Dermis blood vessel endothelial cell (primary cell): ENCODE results near the gene FXYD5. TPM values are rescaled to one million over a fixed set of nuclear protein-coding genes. Genes with fewer than 3 reads are reported as not detected.
A peak's percentile ranks its signal among the peaks of the same experiment; 100 is the strongest.
"Not testable (repeated sequence)": the region's sequence is repeated elsewhere in the genome, so short reads cannot be mapped to it uniquely, and the experiment has no call there.

ENCODE experiments used
- DNase-seq: peaks from one replicate; pipeline ENCODE4 v3.0.0; 2010
- total RNA-seq: library from RNA; depleted of rRNA; stranded (reverse); fragments of >200 nt; gene quantifications from 2 replicates; pipeline ENCODE4 v1.2.3, GENCODE V29; 2014

FXYD5 gene
- total RNA-seq, 1 donor from 2014 or later: 17.2 TPM

DNA sequence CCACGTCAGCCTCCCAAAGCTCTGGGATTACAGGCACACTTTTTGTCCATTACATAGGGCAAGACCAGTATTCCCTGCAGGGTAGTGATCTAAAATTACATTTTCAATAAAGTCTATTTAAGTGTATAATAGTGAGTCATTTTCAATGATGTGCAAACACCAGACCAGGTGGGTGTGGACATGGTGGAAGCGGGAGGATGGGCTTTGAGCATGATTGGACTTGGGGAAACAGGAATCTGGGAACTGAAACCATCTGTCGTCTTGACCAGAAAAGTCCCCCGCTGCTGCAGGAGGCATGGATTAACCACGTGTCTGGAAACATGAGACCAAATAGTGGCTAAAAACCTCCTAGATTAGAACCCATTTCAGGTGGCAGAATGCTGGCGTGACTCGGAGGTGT lies 34.0 kb upstream of the FXYD5 start:
- no peak for DNase-seq

DNA sequence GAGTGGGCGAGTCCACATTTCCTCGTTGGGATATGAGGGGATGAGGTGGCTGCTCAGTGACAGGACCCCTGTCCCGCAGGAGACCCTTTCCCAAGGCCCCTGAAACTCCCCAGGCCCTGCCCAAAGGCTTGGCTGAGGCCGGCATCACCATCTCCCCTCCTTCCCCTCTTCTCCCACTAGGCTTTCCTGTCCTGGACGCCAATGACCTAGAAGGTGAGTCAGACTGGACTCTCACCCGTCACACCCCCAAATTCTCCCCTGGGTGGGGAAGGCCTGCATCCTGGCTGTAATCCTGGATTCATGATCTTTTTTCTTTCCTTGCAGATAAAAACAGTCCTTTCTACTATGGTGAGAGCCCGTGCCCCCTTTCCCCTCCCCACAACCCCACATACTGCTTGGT lies 33.6 kb upstream of the FXYD5 start:
- DNase-seq: no peak

DNA sequence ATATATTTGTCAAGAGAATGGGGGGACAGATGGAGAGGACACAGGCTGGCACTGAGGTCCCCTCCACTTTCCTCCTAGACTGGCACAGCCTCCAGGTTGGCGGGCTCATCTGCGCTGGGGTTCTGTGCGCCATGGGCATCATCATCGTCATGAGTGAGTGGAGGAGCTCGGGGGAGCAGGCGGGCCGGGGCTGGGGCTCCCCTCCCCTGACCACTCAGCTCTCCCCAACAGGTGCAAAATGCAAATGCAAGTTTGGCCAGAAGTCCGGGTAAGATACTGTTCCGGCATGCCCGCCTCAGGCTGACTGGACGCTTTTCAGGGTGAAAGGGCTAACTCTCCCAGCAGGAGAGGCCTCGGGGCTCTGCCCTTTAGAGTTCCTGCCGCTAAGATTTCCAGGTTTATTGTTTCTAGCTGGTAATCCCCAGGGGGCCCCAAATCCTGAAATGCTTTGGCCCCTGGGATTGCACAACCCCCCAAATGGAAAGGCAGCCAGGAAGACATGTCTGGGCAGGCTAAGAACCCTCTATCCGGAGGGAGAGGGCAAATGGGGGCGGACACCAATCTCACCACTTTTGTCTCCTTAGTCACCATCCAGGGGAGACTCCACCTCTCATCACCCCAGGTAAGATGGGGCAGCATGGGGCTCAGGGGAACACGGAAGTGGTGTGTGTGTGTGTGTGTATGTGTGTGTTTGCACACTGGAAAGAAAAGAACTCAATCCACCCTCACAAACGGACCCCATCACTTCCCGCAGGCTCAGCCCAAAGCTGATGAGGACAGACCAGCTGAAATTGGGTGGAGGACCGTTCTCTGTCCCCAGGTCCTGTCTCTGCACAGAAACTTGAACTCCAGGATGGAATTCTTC lies 31.6 kb upstream of the FXYD5 start:
- DNase-seq: no peak

GRCh38 chr19:35123573-35123972 lies 31.0 kb upstream of the FXYD5 start:
- no peak for DNase-seq

DNA sequence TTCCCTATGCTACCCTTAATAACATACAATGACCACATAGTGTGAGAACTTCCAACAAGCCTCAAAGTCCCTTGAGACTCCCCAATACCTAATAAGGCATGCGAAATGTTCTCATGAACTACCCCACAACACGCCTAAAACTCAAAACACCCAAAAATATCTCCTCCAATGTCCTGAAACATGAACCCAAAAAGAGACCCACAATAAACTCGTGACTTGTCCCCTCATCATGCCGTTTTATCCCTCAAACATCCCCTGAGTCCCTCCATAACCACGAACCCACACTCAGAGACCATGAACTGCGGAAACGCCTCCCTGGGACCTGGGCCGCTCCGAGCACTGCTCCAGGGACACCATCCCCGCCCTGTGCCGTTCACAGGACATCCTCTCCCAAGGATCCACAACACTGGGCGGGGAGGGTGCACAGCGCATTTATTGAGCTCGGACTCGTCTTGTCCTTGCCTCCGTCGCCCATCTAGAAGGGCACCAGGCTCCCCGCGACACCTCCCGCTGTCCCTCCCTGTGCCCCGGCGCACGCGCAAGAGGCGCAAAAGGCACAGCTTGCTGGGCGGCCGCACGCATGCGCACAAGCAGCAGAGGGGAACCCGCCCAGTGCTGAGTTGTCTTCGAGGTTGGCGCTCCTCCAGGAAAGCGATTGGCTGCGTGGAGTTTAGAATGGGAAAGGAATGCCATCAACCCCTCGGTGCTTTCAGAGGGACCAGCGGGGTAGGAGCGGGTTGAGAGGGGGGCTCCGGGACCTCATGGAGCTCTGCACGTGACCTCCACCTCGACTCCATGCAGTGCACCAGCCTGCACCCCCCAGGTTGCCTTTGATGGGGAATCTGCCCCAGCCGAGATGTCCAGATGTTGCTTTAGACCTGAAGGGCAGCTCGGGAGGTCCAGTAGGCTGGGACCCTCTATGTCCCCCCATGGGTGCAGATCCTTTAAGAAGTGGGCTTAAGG lies 30.2 kb upstream of the FXYD5 start:
- peak; percentile 91 for DNase-seq

DNA sequence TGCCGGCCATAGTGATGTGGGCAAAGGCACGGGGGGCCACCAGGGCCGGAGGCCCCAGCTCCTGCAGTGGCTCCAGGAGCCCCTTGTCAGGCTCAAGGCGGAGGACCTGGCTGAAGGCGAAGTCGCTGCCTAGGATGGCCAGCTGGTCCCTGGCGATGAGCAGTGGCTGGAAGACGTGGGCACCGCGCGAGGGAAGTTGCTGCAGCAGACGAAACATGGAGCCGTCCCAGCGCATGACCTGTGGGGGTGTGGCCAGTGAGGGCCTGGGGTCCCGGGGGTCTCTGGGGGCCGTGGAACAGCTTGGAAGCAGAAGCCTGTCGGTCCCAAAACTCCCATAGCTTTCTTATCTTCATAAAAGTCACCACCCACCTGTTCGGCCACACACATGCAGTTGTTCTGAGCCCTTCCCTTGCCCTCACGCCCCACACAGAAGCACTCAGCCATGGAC lies 29.2 kb upstream of the FXYD5 start:
- DNase-seq: no peak

DNA sequence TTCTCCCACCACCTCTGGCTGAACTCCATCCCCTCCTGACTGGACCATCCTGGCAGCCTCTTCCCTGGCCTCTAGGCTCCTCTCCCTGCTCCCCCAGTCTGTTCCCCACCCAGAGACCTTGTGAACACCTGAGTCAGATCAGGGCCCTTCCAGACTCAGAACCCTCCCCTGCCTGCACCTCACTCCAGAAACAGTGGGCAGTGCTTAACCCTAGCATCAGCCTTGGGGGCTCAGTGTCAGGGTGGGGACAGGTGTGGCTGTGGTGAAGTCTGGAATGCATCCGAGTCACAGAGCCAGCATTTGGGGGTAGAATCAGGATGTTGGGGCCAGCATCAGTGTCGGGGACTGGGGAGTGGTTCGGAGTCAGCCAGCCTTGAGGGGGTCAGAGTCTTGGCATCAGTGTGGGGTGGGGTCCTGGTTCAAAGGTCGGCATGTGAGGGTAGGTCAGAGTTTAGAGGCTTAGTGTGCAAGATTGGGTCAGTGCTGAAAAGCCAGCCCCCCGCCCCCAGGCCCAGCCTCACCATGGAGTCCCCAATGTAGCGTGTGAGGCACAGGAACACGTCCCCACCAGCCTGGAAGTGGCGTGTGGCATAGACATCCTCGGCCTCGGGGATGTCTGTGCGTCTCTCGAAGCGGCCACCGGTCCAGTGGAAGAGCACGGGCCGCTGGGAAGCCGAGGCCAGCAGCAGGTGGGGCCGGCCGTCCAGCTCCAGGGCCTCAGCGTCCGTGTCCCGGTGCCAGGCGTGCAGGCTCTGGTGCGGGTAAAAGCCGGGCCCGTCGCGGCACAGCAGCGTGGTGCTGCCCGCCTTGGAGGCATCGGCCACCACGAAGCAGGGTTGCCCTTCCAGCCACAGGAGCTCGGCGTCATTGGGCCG lies 28.5 kb upstream of the FXYD5 start:
- DNase-seq: no peak

DNA sequence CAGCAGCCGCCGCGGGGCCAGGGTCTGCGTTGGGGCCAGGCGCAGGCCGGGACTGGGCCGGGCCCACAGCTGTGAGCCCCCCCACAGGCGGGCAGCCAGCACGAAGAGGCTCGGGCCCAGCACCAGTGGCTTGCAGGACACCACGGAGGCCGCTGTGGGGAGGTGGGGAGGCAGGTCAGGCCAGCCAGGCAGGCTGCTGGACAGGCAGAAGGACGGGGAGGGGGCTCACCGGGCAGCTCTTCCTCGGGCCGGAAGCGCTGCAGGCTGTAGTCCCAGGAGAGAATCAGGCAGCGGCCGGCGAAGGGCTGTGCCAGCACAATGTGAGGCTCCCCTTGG lies 27.9 kb upstream of the FXYD5 start:
- no peak for DNase-seq

- no peak for DNase-seq
Observed at GRCh38 chr19:35127871-35128270, 26.7 kb upstream of the FXYD5 start.

DNA sequence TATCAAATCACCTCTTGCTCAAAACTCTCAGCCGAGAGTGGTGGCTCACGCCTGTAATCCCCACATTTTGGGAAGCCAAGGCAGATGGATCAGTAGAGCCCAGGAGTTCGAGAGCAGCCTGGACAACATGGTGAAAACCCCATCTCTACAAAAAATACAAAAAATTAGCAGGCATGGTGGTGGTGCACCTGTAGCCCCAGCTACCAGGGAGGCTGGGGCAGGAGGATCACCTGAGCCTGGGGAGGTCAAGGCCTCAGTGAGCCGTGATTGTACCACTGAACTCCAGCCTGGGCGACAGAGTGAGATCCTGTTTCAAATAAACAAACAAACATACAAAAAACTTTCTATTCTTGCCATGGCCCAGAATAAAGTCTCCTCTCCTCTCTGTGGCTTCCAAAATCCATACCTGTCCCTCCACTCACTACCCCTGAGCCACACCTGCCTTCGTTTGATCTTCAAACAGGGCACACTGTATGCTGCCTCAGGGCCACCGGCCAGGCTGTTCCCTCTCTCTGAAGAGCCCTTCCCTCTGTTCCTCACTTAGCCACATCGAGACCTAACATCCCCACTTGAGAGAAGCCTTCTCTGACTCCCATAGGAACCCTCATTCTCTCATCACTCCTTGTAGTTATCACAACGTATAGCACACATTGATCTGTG lies 26.0 kb upstream of the FXYD5 start:
- DNase-seq: no peak

DNA sequence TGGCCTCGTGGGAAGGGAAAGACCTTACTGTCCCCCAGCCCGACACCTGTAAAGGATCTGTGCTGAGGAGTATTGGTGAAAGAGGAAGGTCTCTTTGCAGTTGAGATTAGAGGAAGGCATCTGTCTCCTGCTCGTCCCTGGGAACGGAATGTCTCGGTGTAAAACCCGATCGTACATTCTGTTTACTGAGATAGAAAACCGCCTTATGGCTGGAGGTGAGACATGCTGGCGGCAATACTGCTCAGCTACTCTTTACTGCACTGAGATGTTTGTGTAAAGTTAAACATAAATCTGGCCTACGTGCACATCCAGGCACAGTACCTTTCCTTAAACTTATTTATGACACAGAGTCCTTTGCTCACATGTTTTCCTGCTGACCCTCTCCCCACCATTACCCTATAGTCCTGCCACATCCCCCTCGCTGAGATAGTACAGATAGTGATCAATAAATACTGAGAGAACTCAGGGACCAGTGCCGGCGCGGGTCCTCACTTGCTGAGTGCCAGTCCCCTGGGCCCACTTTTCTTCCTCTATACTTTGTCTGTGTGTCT lies 24.7 kb upstream of the FXYD5 start:
- DNase-seq: not testable (repeated sequence)

DNA sequence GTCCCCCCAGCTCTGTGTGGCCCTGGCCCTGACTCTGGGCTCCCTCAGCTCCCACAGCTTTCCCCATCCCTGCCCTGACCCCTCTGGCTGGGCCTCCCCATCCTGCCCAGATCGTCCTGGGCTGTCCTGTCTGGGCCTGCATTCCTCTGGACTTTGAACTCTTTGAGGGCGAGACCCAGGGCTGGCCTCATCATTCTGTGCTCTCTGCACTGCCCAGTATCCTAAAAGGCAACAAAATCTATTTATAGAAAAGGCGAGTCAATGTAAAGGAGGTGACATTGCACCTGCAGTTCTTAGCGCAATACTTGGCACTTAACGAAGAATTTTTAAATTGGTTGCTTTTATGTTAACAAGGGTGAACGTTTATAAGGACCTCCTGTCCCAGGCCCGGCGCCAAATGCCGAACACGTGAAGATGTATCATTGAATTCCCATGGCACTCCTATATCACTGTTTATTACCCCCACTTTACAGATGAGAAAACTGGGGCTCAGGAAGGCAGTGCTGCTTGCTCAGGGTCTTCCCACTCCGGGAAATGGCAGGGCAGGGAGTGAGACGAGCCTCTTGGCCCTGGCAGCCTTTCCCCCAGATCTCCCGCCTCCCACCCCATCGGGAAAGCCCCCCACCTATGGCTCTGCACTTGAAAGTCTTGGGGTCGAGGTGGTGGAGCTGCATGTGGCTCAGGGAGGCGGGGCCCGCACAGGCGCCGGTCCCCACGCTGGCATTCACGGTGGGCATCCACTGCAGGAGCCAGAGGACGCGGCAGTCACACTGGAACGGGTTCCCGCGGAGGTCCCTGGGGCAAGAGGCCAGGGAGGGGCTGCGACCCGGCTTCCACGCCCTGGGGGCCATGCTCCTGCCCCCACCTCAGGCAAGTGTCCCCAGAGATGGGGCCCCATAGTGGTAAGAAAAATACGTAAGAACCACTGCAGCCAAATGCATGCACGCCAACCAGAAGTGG lies 23.5 kb upstream of the FXYD5 start:
- DNase-seq: no peak

GRCh38 chr19:35132254-35132653 lies 22.3 kb upstream of the FXYD5 start:
- DNase-seq: no peak

GRCh38 chr19:35133826-35134225 lies 20.7 kb upstream of the FXYD5 start:
- DNase-seq: no peak

GRCh38 chr19:35134601-35135242 lies 19.8 kb upstream of the FXYD5 start, which contains the start of gene LGI4:
Gene LGI4 (minus strand): TSS chr19:35135059. CDS start chr19:35134680, 379 bp downstream.
- DNase-seq: no peak

DNA sequence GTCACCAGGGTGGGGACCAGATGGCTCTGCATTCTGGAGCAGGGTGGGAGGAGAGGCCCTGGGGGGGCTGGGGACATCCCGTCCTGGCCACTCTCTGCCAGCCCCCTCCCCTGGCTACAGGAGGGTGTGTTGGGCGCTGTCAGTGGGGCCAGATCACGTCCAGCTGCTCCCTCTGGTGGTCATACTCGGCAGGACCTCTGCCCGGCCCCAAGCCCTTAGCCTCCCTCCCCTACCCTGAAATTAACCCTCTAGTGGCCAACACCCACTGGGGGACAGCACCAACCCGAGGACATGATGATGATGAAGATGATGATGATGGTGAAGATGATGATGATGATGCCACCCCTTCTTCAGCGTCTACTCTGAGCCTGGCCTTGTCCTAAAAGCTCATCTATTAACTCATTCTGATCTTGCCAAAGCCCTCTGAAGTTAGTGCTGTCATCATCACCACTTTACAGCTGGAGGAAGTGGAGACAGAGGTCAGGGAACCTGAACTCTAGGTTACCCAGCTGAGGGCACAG lies 19.1 kb upstream of the FXYD5 start:
- peak; percentile 80 for DNase-seq

- DNase-seq: no peak
Observed at GRCh38 chr19:35136231-35136630, 18.3 kb upstream of the FXYD5 start.

DNA sequence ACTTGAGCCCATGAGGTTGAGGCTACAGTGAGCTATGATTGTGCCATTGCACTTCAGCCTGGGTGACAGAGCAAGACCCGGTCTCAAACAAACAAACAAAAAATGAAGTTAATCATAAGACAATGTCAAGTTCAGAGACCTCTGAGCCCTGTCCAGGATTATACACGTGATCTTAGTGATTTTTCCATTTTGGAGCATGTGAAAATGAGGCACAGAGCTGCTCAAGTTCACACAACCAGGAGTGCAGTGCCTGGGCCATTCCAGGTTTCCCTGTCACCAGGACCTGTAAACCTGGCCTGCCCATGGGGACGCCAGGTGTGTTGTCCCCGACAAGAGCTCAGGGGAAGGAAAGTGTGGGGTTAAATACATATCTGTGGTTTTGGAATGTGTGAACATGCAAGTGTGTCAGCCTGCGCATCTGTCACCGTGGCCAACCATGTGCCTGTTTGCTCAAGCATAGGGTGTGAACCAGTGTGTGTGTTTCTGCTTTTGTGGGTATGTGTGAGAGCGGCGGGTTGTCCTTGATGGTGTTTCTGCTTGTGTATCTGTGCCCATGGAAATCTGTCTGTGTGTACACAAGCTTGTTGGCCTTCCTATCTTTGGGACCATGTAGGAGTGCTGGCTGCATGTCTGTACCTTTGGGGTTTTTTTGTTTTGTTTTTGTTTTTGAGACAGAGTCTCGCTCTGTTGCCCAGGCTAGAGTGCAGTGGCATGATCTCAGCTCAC lies 17.4 kb upstream of the FXYD5 start:
- no peak for DNase-seq
